DOHH2 (cell line): ENCODE results near the gene SLC6A11.
A peak's percentile ranks its signal among the peaks of the same experiment; 100 is the strongest.

Experiments
- H3F3A ChIP-seq: fragments of 200-600 bp; sonication (generic), shearing (Covaris generic); 2 replicates; pipeline ENCODE4 v1.6.0; 2016; ENCODE audit warnings: antibody characterized with exemption, mild to moderate bottlenecking; ENCODE audit not compliant: control insufficient read depth, insufficient read depth
- H3K27ac ChIP-seq: fragments of 200-600 bp; sonication (generic); 2 replicates; pipeline ENCODE4 v1.5.1; 2014; ENCODE audit warnings: low read depth, mild to moderate bottlenecking, low read length, moderate library complexity
- H3K27me3 ChIP-seq: fragments of 200-600 bp; sonication (generic); 2 replicates; pipeline ENCODE4 v1.6.1; 2014; ENCODE audit warnings: mild to moderate bottlenecking, low read length, mixed read lengths; ENCODE audit not compliant: control insufficient read depth
- H3K36me3 ChIP-seq: fragments of 200-600 bp; sonication (generic); 2 replicates; pipeline ENCODE4 v1.6.1; 2014; ENCODE audit warnings: mild to moderate bottlenecking, low read length, moderate library complexity, mixed read lengths; ENCODE audit not compliant: control insufficient read depth
- H3K4me1 ChIP-seq: fragments of 200-600 bp; sonication (generic); 2 replicates; pipeline ENCODE4 v1.6.1; 2014; ENCODE audit warnings: mild to moderate bottlenecking, low read length, mixed read lengths; ENCODE audit not compliant: control insufficient read depth
- H3K4me2 ChIP-seq: fragments of 200-600 bp; sonication (generic); 2 replicates; pipeline ENCODE4 v1.6.0; 2014; ENCODE audit warnings: mild to moderate bottlenecking, low read length, moderate library complexity
- H3K4me3 ChIP-seq: fragments of 200-600 bp; sonication (generic); 2 replicates; pipeline ENCODE4 v1.5.1; 2014; ENCODE audit warnings: mild to moderate bottlenecking, low read length, mixed read lengths
- H3K79me2 ChIP-seq: fragments of 200-600 bp; sonication (generic); 2 replicates; pipeline ENCODE4 v1.6.1; 2014; ENCODE audit warnings: mild to moderate bottlenecking, low read length, mixed read lengths; ENCODE audit not compliant: control insufficient read depth
- H3K9me2 ChIP-seq: fragments of 200-600 bp; sonication (generic); replicated peaks from 2 replicates; pipeline ENCODE4 v1.6.1; 2014; ENCODE audit warnings: mild to moderate bottlenecking, low read length, mixed read lengths; ENCODE audit not compliant: control insufficient read depth
- H3K9me3 ChIP-seq: fragments of 200-600 bp; sonication (generic); 2 replicates; pipeline ENCODE4 v1.6.1; 2014; ENCODE audit warnings: antibody characterized with exemption, low read length, mixed read lengths; ENCODE audit not compliant: control insufficient read depth, insufficient read depth
- H4K20me1 ChIP-seq: fragments of 200-600 bp; sonication (generic); 2 replicates; pipeline ENCODE4 v1.6.0; 2014; ENCODE audit warnings: low read depth, mild to moderate bottlenecking, antibody characterized with exemption, low read length, moderate library complexity; ENCODE audit not compliant: control insufficient read depth, insufficient read depth
- CTCF ChIP-seq: fragments of 200-600 bp; sonication (generic); IDR thresholded peaks from one replicate; pipeline ENCODE4 v1.5.1; 2014; ENCODE audit warnings: antibody characterized with exemption, mild to moderate bottlenecking, low read depth, low read length; ENCODE audit not compliant: poor library complexity, severe bottlenecking
- EZH2phosphoT487 ChIP-seq: fragments of 200-600 bp; sonication (generic); IDR thresholded peaks from 2 replicates; pipeline ENCODE4 v1.6.1; 2017; ENCODE audit warnings: borderline replicate concordance, mild to moderate bottlenecking, antibody characterized with exemption, low read length, moderate library complexity, mixed read lengths

Gene SLC6A11

GRCh38 chr3:10852066-10852808, 36.2 kb downstream of the SLC6A11 start:
- TF ChIP-seq EZH2phosphoT487 (no peak), CTCF (no peak)
- Histone ChIP-seq H3K27ac (no peak overlapping the region), H3K4me3 (no peak overlapping the region), H3K36me3 (no peaks in the 10 kb centered on the region), H3F3A (no peaks in the 10 kb centered on the region), H3K4me2 (no peak overlapping the region), H3K27me3 (peaks cover 13% of the 10 kb centered on the region), H3K9me2 (no peaks in the 10 kb centered on the region), H3K9me3 (no peaks in the 10 kb centered on the region), H3K4me1 (no peaks in the 10 kb centered on the region), H3K79me2 (no peaks in the 10 kb centered on the region), H4K20me1 (no peaks in the 10 kb centered on the region)

GRCh38 chr3:10855083-10855870, 39.2 kb downstream of the SLC6A11 start:
- Histone ChIP-seq H3K36me3 (no peaks in the 10 kb centered on the region), H3K79me2 (no peaks in the 10 kb centered on the region), H4K20me1 (no peaks in the 10 kb centered on the region), H3K9me3 (no peaks in the 10 kb centered on the region), H3F3A (no peaks in the 10 kb centered on the region), H3K4me2 (no peak overlapping the region), H3K4me1 (no peaks in the 10 kb centered on the region), H3K27ac (no peak overlapping the region), H3K9me2 (no peaks in the 10 kb centered on the region), H3K4me3 (no peak overlapping the region), H3K27me3 (no peaks in the 10 kb centered on the region)
- TF ChIP-seq CTCF (no peak), EZH2phosphoT487 (no peak)

- Histone ChIP-seq H3K4me2 (no peak overlapping the region), H3K27ac (no peak overlapping the region), H3K4me1 (no peaks in the 10 kb centered on the region), H3K79me2 (no peaks in the 10 kb centered on the region), H3K36me3 (no peaks in the 10 kb centered on the region), H3K4me3 (no peak overlapping the region), H3K27me3 (no peaks in the 10 kb centered on the region), H3F3A (no peaks in the 10 kb centered on the region), H3K9me2 (no peaks in the 10 kb centered on the region), H3K9me3 (no peaks in the 10 kb centered on the region), H4K20me1 (no peaks in the 10 kb centered on the region)
- TF ChIP-seq EZH2phosphoT487 (no peak), CTCF (peak; percentile 37)
Measured at GRCh38 chr3:10855871-10856662, 40.0 kb downstream of the SLC6A11 start.
